Transverse colon (tissue), 4 donors: ENCODE data around the gene TBPL2. TPM values are rescaled to one million over a fixed set of nuclear protein-coding genes. Genes with fewer than 3 reads are reported as not detected.

Source experiments
- DNase-seq: peaks from one replicate; pipeline ENCODE4 v3.0.0-alpha.2; 2019
- H3K27ac ChIP-seq, 4 donors: fragments of 200-600 bp; sonication (generic); 2 replicates each; pipeline ENCODE4 v1.5.1; 2016 to 2018; ENCODE audit warnings: inconsistent platforms in 4 of 4
- H3K27me3 ChIP-seq: fragments of 200-600 bp; sonication (generic); 2 replicates; pipeline ENCODE4 v1.5.1; 2017; ENCODE audit warnings: inconsistent platforms
- H3K36me3 ChIP-seq, 4 donors: fragments of 200-600 bp; sonication (generic); 2 replicates each; pipeline ENCODE4 v1.5.1; 2017 to 2019; ENCODE audit warnings: inconsistent platforms in 4 of 4
- H3K4me1 ChIP-seq, 4 donors: fragments of 200-600 bp; sonication (generic); 2 replicates each; pipeline ENCODE4 v1.5.1; 2017 to 2020; ENCODE audit warnings: inconsistent platforms in 4 of 4
- H3K4me3 ChIP-seq, 4 donors: fragments of 200-600 bp; sonication (generic); 1 replicate in 1 of 4; 2 replicates in 3 of 4; pipeline versions ENCODE4 v1.5.1 to v1.6.1; 2017 to 2019; ENCODE audit warnings: inconsistent platforms in 4 of 4
- H3K9me3 ChIP-seq, 2 donors: fragments of 200-600 bp; sonication (generic); 2 replicates each; pipeline ENCODE4 v1.5.1; 2017 to 2019; ENCODE audit warnings: inconsistent platforms in 2 of 2
- EP300 ChIP-seq: sonication (generic); formaldehyde crosslinking; IDR thresholded peaks from one replicate; pipeline ENCODE4 v1.6.1; 2017; ENCODE audit warnings: antibody characterized with exemption, low read depth
- POLR2A ChIP-seq: fragments of 450-650 bp; IDR thresholded peaks from one replicate; pipeline ENCODE4 v1.6.1; 2016; ENCODE audit warnings: antibody characterized with exemption, mild to moderate bottlenecking, moderate library complexity
- POLR2AphosphoS5 ChIP-seq, 3 donors: sonication (generic); formaldehyde crosslinking; IDR thresholded peaks; one replicate each; pipeline ENCODE4 v1.6.1; 2016; ENCODE audit warnings: antibody characterized with exemption in 3 of 3
- WGBS, 2 donors: methylation state at CpG; one replicate each; pipeline ENCODE4 v1.1.5; 2018; ENCODE audit warnings: low coverage in 1 of 2; 5-methylcytosine and 5-hydroxymethylcytosine counted together
- in situ Hi-C, 4 donors: fragments of 200-750 bp; cut with MboI; loops; one replicate each; pipeline versions ENCODE4 v1.15.0 to v1.15.1; 2017; ENCODE audit warnings: low sequenced_read_pairs in 3 of 4, low pct_ligation_motif_present in 1 of 4, low pct_unique_long_range_greater_than_20kb in 1 of 4
- intact Hi-C: fragments of 100-400 bp; cut with DNase I; formaldehyde crosslinking; loops from one replicate; pipeline ENCODE4 v1.15.1; 2023; ENCODE audit warnings: low total_unique reads
- total RNA-seq, 4 donors: library from RNA; depleted of rRNA; stranded (reverse); fragments of >200 nt; gene quantifications; one replicate each; pipeline ENCODE4 v1.1.0, GENCODE V29; 2016
- TF ChIP-seq, protein P1 (sequence below), 5 experiments: fragments of 200-600 bp in 3 of 5; fragments of 450-650 bp in 2 of 5; sonication (generic) in 3 of 5; IDR thresholded peaks; 1 replicate in 2 of 5; 2 replicates in 3 of 5; pipeline ENCODE4 v1.5.1; 2016 to 2017; ENCODE audit warnings: antibody characterized with exemption in 5 of 5, inconsistent platforms in 3 of 5, mild to moderate bottlenecking in 2 of 5, moderate library complexity in 1 of 5

TBPL2 gene
- total RNA-seq, 4 donors from 2014 or later: not detected

DNA sequence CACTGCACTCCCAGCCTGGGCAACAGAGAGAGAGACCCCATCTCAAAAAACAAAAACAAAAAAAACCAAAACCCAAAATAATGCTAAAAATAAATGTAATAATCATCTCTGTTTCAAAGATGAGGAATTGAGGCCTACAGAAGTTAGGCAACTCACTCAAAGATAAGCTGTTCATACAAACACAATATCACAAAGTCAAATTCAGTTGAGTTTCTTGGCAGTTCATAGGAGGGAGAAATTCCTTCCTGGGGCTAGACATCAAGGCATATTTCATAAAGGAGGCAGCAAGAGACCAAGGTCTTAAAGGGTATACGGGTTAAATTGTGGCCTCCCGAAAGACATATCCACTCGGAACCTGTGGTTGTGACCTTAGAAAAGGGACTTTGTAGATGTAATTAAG is 8.7 kb upstream of the TBPL2 start:
- no peak for DNase-seq
- 61 to 82% methylated on average over 3 of the region's 3 CpGs for WGBS, 2 donors
- no peaks in the 10 kb centered on the region for H3K9me3 ChIP-seq
- in situ Hi-C loops: loop anchor here (25.0 kb wide), 2 partner anchors 213 to 1038 kb away; no protein-coding TSS in a partner anchor
- no peak overlapping the region for H3K4me3 ChIP-seq
- no peaks in the 10 kb centered on the region for H3K27me3 ChIP-seq
- intact Hi-C loops: no loop called here
- H3K4me1 ChIP-seq: peaks cover 10 to 74% (median 24%) of the 10 kb centered on the region in 4 donors
- peak overlapping the region in 2 of 4 donors; percentile 30 to 49 for H3K27ac ChIP-seq
- H3K36me3 ChIP-seq: no peaks in the 10 kb centered on the region
- TF ChIP-seq POLR2AphosphoS5 (IDR thresholded peaks at IDR 0.05) (no peak), EP300 (no peak), POLR2A (no peak)
- TF ChIP-seq, protein P1, sequence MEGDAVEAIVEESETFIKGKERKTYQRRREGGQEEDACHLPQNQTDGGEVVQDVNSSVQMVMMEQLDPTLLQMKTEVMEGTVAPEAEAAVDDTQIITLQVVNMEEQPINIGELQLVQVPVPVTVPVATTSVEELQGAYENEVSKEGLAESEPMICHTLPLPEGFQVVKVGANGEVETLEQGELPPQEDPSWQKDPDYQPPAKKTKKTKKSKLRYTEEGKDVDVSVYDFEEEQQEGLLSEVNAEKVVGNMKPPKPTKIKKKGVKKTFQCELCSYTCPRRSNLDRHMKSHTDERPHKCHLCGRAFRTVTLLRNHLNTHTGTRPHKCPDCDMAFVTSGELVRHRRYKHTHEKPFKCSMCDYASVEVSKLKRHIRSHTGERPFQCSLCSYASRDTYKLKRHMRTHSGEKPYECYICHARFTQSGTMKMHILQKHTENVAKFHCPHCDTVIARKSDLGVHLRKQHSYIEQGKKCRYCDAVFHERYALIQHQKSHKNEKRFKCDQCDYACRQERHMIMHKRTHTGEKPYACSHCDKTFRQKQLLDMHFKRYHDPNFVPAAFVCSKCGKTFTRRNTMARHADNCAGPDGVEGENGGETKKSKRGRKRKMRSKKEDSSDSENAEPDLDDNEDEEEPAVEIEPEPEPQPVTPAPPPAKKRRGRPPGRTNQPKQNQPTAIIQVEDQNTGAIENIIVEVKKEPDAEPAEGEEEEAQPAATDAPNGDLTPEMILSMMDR (IDR thresholded peaks at IDR 0.05): no peak

DNA sequence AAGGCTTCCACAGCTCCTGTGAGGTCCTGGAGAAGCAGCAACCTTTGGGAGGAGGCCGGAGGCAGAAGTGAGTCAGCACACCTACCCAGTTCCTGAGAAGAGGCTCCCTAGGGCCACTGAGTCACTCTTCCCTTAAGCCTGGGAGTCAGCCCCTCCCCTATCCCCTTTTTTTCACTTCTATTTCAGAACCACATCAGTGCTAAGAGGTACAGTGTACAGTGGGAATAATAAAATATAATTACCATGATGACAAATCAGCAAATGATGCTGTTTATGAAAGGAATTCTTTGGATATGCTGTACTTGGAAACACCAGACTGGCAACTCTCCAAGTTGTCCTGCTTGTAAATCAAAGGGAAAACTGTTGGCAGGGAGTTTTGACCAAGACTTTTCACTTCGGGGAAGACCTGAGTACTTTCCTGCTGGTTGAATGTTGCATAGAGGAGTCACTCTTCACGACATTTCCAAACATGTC is 7.8 kb upstream of the TBPL2 start:
- Histone ChIP-seq H3K36me3 (no peaks in the 10 kb centered on the region), H3K27me3 (no peaks in the 10 kb centered on the region), H3K9me3 (no peaks in the 10 kb centered on the region), H3K27ac (peak overlapping the region; percentile 30 to 53 (median 36)), H3K4me3 (no peak overlapping the region), H3K4me1 (peaks cover 6 to 64% (median 20%) of the 10 kb centered on the region in 4 donors)
- peak; percentile 60 for DNase-seq
- intact Hi-C loops: no loop called here
- in situ Hi-C loops: loop anchor here (25.0 kb wide), 2 partner anchors 214 to 1039 kb away; no protein-coding TSS in a partner anchor
- TF ChIP-seq POLR2A (no peak), POLR2AphosphoS5 (IDR thresholded peaks at IDR 0.05) (peak in 2 of 3 donors; percentile 18 to 48)
- TF ChIP-seq, protein P1 (IDR thresholded peaks at IDR 0.05): peak in 1 of 5 experiments; percentile 15
- 20 to 27% methylated on average over 3 of the region's 3 CpGs for WGBS, 2 donors

DNA sequence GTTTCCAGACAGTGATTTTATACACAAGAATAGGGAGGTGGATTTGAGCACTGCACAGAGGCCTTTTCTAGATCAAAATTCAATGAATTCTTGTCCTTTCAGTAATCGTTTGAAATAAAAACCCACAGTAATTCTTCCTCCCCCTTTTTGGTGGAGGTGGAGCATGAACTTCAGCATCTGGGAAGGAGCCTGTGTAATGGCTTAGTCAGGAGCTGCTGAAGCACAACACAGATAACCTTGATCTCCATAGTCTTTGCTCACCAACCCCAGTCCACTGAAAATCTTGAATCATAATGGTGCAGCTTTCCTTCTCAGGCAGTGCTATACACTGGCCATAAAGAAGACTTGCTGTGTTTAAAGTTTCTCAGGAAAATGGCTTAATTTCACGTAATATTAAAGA is 6.4 kb upstream of the TBPL2 start:
- intact Hi-C loops (no loop called here), in situ Hi-C loops (loop anchor here (25.0 kb wide), 2 partner anchors 215 to 1040 kb away; no protein-coding TSS in a partner anchor)
- Histone ChIP-seq H3K27me3 (no peaks in the 10 kb centered on the region), H3K9me3 (no peaks in the 10 kb centered on the region), H3K36me3 (no peaks in the 10 kb centered on the region), H3K4me3 (no peak overlapping the region), H3K4me1 (peaks cover 6 to 51% (median 17%) of the 10 kb centered on the region in 4 donors), H3K27ac (peak overlapping the region in 2 of 4 donors; percentile 15 to 42)
- DNase-seq: no peak
- TF ChIP-seq, protein P1 (IDR thresholded peaks at IDR 0.05): no peak
- TF ChIP-seq POLR2AphosphoS5 (IDR thresholded peaks at IDR 0.05) (no peak), POLR2A (no peak), EP300 (no peak)
- 62 to 74% methylated on average over 2 of the region's 2 CpGs for WGBS, 2 donors

DNA sequence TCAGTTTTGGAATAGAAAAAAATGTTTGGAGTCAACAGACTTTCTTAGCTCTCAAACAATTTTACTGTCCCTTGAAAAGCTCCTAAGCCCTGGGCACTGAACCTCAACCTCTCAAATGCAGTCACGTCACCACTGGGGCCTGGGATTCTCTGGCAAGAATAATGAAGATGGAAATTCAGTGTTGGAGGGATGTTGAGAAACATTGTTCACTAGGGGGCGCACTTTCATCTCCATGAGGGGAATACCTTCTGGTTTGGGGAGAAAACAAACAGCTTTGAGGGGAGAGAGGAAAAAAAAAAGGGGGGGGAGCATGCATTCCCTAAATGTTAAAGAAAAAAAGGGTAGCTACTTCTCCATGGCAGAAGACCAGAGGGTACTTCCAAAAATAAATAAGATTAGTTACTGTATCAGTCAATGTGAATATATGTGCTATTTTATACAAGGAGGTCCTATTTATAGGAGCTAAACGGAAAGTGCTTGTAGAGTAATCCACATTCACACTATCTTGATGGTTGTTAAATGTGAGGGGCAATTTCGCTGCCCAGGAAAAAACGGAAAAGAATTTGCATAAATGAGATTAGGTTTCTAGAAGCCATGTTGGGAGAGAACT is 5.8 kb upstream of the TBPL2 start:
- H3K27me3 ChIP-seq: no peaks in the 10 kb centered on the region
- intact Hi-C loops (no loop called here), in situ Hi-C loops (loop anchor here (25.0 kb wide), 2 partner anchors 216 to 1041 kb away; no protein-coding TSS in a partner anchor)
- peaks cover 6 to 45% (median 12%) of the 10 kb centered on the region in 4 donors for H3K4me1 ChIP-seq
- 14 to 26% methylated on average over 3 to 5 of the region's 5 CpGs for WGBS, 2 donors
- peak overlapping the region in 1 of 4 donors; percentile 42 for H3K27ac ChIP-seq
- no peaks in the 10 kb centered on the region for H3K9me3 ChIP-seq
- H3K4me3 ChIP-seq: no peak overlapping the region
- no peak for TF ChIP-seq POLR2AphosphoS5 (IDR thresholded peaks at IDR 0.05)
- TF ChIP-seq, protein P1 (IDR thresholded peaks at IDR 0.05): peak; percentile 67 to 71 (median 70)
- DNase-seq: peak; percentile 60
- no peaks in the 10 kb centered on the region for H3K36me3 ChIP-seq
